A549 (cell line): ENCODE results near the gene DXO. TPM values are rescaled to one million over a fixed set of nuclear protein-coding genes. Genes with fewer than 3 reads are reported as not detected.

ENCODE experiments used
- ATAC-seq, 2 experiments: fragments of 200-7000 bp in 1 of 2; fragments of >200 bp in 1 of 2; cut with Nextera tagmentation in 1 of 2; cut with Tn5 transposase in 1 of 2; 3 replicates each; pipeline versions ENCODE4 v1.8.0 to v1.9.1; 2018 to 2020; ENCODE audit warnings: mild to moderate bottlenecking in 1 of 2, moderate library complexity in 1 of 2
- CTCF ChIA-PET: fragments of 300-600 bp; sonication (Branson Sonifier 250); formaldehyde crosslinking; extraction: SDS; loops from one replicate; lab custom pipeline; 2021; ENCODE audit warnings: antibody characterized with exemption, inconsistent platforms; lab: Yijun Ruan, JAX
- POLR2A ChIA-PET: fragments of 350-600 bp; formaldehyde crosslinking; extraction: SDS; loops from one replicate; lab custom pipeline; 2021; ENCODE audit warnings: antibody characterized with exemption, inconsistent platforms; lab: Yijun Ruan, JAX
- DNase-seq, 2 experiments: peaks; one replicate each; pipeline versions ENCODE4 v3.0.0 to v3.0.0-alpha.2; 2011 to 2016; ENCODE audit warnings: low read depth in 1 of 2, low spot score in 1 of 2
- FAIRE-seq: peaks from 2 replicates; lab custom pipeline; 2011; peaks lifted over from hg19 to GRCh38; lab: Jason Lieb, UNC
- H3K27ac ChIP-seq, 2 experiments: fragments of >200 bp; sonication (Bioruptor Twin); formaldehyde crosslinking; 3 replicates each; pipeline ENCODE4 v1.5.1; 2016 to 2017
- H3K4me1 ChIP-seq: fragments of >200 bp; sonication (Bioruptor Twin); formaldehyde crosslinking; 3 replicates; pipeline ENCODE4 v1.6.1; 2016
- H3K4me2 ChIP-seq: fragments of >200 bp; sonication (Bioruptor Twin); formaldehyde crosslinking; 3 replicates; pipeline ENCODE4 v1.6.1; 2016
- H3K4me3 ChIP-seq: fragments of >200 bp; sonication (Bioruptor Twin); formaldehyde crosslinking; 3 replicates; pipeline ENCODE4 v1.5.1; 2016
- H3K9me3 ChIP-seq: fragments of >200 bp; sonication (Bioruptor Twin); formaldehyde crosslinking; 3 replicates; pipeline ENCODE4 v1.6.1; 2016
- BCL3 ChIP-seq: fragments of >200 bp; sonication (Bioruptor Twin); formaldehyde crosslinking; IDR thresholded peaks from 3 replicates; pipeline ENCODE4 v1.6.1; 2016
- CBX8 ChIP-seq: fragments of 200-600 bp; sonication (generic); IDR thresholded peaks from 2 replicates; pipeline ENCODE4 v1.6.1; 2016
- CEBPB ChIP-seq, 2 experiments: fragments of >200 bp in 1 of 2; sonication (Bioruptor Twin) in 1 of 2; formaldehyde crosslinking in 1 of 2; IDR thresholded peaks; 2 replicates each; pipeline ENCODE4 v1.6.1; 2012 to 2016
- CHD2 ChIP-seq: fragments of 150-350 bp; IDR thresholded peaks from 2 replicates; pipeline ENCODE4 v1.6.1; 2014; ENCODE audit warnings: low read length; ENCODE audit not compliant: partially characterized antibody
- EHMT2 ChIP-seq: fragments of 200-600 bp; sonication (generic); IDR thresholded peaks from 2 replicates; pipeline ENCODE4 v1.6.1; 2016; ENCODE audit warnings: antibody characterized with exemption, low read depth, mild to moderate bottlenecking, moderate library complexity
- ELK1 ChIP-seq: fragments of 150-350 bp; IDR thresholded peaks from 2 replicates; pipeline ENCODE4 v1.6.1; 2014; ENCODE audit warnings: low read depth, mild to moderate bottlenecking, low read length
- GATA3 ChIP-seq: IDR thresholded peaks from 2 replicates; pipeline ENCODE4 v1.6.1; 2012; ENCODE audit warnings: borderline replicate concordance
- HEYL ChIP-seq: fragments of 250-450 bp; sonication (Bioruptor Pico); IDR thresholded peaks from 2 replicates; pipeline ENCODE4 v1.8.0; 2021; ENCODE audit warnings: mild to moderate bottlenecking, moderate library complexity
- HOXB5 ChIP-seq: fragments of 250-450 bp; sonication (Bioruptor Pico); IDR thresholded peaks from 2 replicates; pipeline ENCODE4 v1.5.0; 2020; ENCODE audit warnings: mild to moderate bottlenecking, moderate library complexity
- JUN ChIP-seq, 2 experiments: fragments of >200 bp; sonication (Bioruptor Twin); formaldehyde crosslinking; IDR thresholded peaks; 2 replicates in 1 of 2; 3 replicates in 1 of 2; pipeline ENCODE4 v1.6.1; 2016 to 2017
- JUNB ChIP-seq: fragments of >200 bp; sonication (Bioruptor Twin); formaldehyde crosslinking; IDR thresholded peaks from 2 replicates; pipeline ENCODE4 v1.6.1; 2016
- KDM5A ChIP-seq: fragments of 200-600 bp; sonication (generic); IDR thresholded peaks from 2 replicates; pipeline ENCODE4 v1.6.1; 2016; ENCODE audit warnings: antibody characterized with exemption, mild to moderate bottlenecking
- NPAS2 ChIP-seq: fragments of 250-450 bp; sonication (Bioruptor Pico); IDR thresholded peaks from 2 replicates; pipeline ENCODE4 v1.8.0; 2022; ENCODE audit warnings: mild to moderate bottlenecking, moderate library complexity, borderline replicate concordance
- PHF8 ChIP-seq: fragments of 200-600 bp; sonication (generic); IDR thresholded peaks from 2 replicates; pipeline ENCODE4 v1.6.1; 2016; ENCODE audit warnings: low read depth, mild to moderate bottlenecking, antibody characterized with exemption, moderate library complexity, borderline replicate concordance
- POLR2A ChIP-seq: IDR thresholded peaks from 2 replicates; pipeline ENCODE4 v1.6.1; 2012; ENCODE audit warnings: mild to moderate bottlenecking, low read length
- RARB ChIP-seq: fragments of 250-450 bp; sonication (Bioruptor Pico); IDR thresholded peaks from 2 replicates; pipeline ENCODE4 v1.8.0; 2021; ENCODE audit warnings: mild to moderate bottlenecking, moderate library complexity
- RFX5 ChIP-seq: fragments of 450-650 bp; IDR thresholded peaks from 2 replicates; pipeline ENCODE4 v1.7.1; 2014; ENCODE audit warnings: antibody characterized with exemption, mild to moderate bottlenecking, moderate library complexity
- TFCP2L1 ChIP-seq: fragments of 250-450 bp; sonication (Bioruptor Pico); IDR thresholded peaks from 2 replicates; pipeline ENCODE4 v1.5.0; 2021; ENCODE audit warnings: mild to moderate bottlenecking
- USF2 ChIP-seq: fragments of 450-650 bp; IDR thresholded peaks from 2 replicates; pipeline ENCODE4 v1.6.1; 2014; ENCODE audit warnings: antibody characterized with exemption
- ZC3H11A ChIP-seq: fragments of 450-650 bp; IDR thresholded peaks from 2 replicates; pipeline ENCODE4 v1.6.1; 2014; ENCODE audit warnings: antibody characterized with exemption, mild to moderate bottlenecking
- ZFP36 ChIP-seq: fragments of 450-650 bp; IDR thresholded peaks from 2 replicates; pipeline ENCODE4 v1.6.1; 2014; ENCODE audit warnings: borderline replicate concordance; ENCODE audit not compliant: partially characterized antibody
- ZNF302 ChIP-seq: fragments of 250-450 bp; sonication (Bioruptor Pico); IDR thresholded peaks from 2 replicates; pipeline ENCODE4 v1.9.0; 2021; ENCODE audit warnings: inconsistent platforms, mild to moderate bottlenecking, moderate library complexity
- ZSCAN20 ChIP-seq: fragments of 250-450 bp; sonication (Bioruptor Pico); IDR thresholded peaks from 2 replicates; pipeline ENCODE4 v1.8.0; 2022; ENCODE audit warnings: mild to moderate bottlenecking, moderate library complexity
- WGBS: methylation state at CpG from one replicate; pipeline ENCODE4 v1.1.6; 2017; ENCODE audit errors: missing lambda C conversion rate; 5-methylcytosine and 5-hydroxymethylcytosine counted together
- polyA plus RNA-seq, 4 experiments: library from polyadenylated mRNA; depleted of rRNA in 3 of 4; stranded (reverse); fragments of >200 nt; fragmentation: RNase III in 1 of 4; extraction: RNeasy Plus Mini Kit Qiagen cat#74134 plus additional on column Dnase treatment in 1 of 4; gene quantifications; 2 replicates in 3 of 4; 3 replicates in 1 of 4; pipeline ENCODE4 v1.2.3, GENCODE V29; 2011 to 2017
- TF ChIP-seq, protein P1 (sequence below): IDR thresholded peaks from 2 replicates; pipeline ENCODE4 v1.6.1; 2012

DXO gene
- polyA plus RNA-seq, 2 of the 4 experiments (the other 2 are of a cell fraction) = 12.7 to 15.6 TPM

DNA sequence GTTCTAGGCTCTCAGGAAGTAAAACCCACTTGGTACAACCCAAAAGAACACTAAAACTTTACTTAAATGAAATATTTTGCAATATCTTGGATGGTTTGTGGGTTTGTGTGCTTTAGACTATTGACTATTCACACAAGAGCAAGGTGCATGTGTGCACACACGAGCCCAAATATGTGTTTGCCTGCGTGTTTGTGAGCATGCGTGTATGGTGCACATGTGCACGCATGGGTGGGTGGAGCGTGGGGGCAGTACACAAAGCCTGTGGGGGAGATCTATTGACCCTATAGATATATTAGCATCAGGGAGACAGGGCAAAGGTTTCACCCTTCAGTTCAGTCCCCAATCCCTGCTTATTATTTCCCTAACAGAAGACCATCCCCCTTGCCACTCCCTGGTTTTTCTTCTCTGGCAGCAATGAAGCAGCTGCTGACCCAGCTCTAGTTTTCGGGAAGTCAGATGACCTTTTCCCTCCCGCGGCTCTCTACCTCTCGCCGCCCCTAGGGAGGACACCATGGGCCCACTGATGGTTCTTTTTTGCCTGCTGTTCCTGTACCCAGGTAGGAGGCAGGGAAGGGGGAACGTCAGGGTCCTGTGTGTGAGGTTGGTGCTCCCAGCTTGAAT lies 44.6 kb downstream of the DXO start, which contains the start of gene C2 (continued):
- TF ChIP-seq CEBPB (IDR thresholded peaks at IDR 0.05) = no peak
- TF ChIP-seq USF2 = no peak
- TF ChIP-seq PHF8 = no peak
- TF ChIP-seq ZNF302 (CRISPR knock-in tag) = no peak
- TF ChIP-seq TFCP2L1 (CRISPR knock-in tag) = no peak
- TF ChIP-seq, protein P1, sequence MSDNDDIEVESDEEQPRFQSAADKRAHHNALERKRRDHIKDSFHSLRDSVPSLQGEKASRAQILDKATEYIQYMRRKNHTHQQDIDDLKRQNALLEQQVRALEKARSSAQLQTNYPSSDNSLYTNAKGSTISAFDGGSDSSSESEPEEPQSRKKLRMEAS = no peak
- no peak for TF ChIP-seq JUN (IDR thresholded peaks at IDR 0.05)
- no peak for TF ChIP-seq RFX5
- no peak for TF ChIP-seq HOXB5 (CRISPR knock-in tag)
- no peak for TF ChIP-seq GATA3
- no peak for TF ChIP-seq ZSCAN20 (CRISPR knock-in tag)
- no peak for TF ChIP-seq HEYL (CRISPR knock-in tag)

DNA sequence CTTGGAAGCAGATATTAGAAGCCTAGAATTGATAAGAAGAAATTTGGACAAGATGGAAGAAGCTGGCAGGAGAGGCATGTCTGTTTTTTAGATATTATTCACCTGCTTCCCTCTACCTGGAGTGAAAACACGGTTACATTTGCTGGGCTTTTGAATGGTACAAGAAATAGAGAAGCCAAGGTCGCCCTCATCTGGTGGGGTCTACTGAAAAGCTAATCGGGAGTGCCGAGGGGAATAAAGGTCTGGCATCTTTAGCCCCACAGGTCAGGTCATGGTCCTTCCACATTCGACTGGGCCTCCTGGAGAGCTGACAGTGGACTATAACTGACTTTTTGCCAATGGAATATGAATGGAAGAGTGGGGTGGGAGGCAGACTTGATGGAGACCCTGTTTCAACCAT lies 49.0 kb downstream of the DXO start:
- Histone ChIP-seq H3K9me3 (peaks cover 3% of the 10 kb centered on the region; the same call in 1 of the 3 replicates), H3K27ac (no peak overlapping the region), H3K4me1 (peaks cover 14% of the 10 kb centered on the region), H3K4me2 (no peak overlapping the region), H3K4me3 (no peak overlapping the region)
- POLR2A ChIA-PET = no interaction called here
- WGBS = 21% methylated on average over 5 of the region's 5 CpGs
- FAIRE-seq (no peak), ATAC-seq (peak in 1 of 2 experiments; percentile 52; a peak in 1 of 6 replicates), DNase-seq (no peak)
- CTCF ChIA-PET = interaction anchor here (0.8 to 4.9 kb wide), 3 partner anchors 20 to 85 kb away, joined by 3 to 24 read pairs (median 3); no protein-coding TSS in a partner anchor
- no peak for TF ChIP-seq ELK1
- TF ChIP-seq BCL3 = no peak
- TF ChIP-seq NPAS2 = no peak
- no peak for TF ChIP-seq JUNB
- TF ChIP-seq CBX8 = no peak
- TF ChIP-seq HEYL (CRISPR knock-in tag) = no peak
- no peak for TF ChIP-seq RARB (CRISPR knock-in tag)
- no peak for TF ChIP-seq PHF8
- no peak for TF ChIP-seq EHMT2
- no peak for TF ChIP-seq CHD2
- TF ChIP-seq HOXB5 (CRISPR knock-in tag) = no peak
- TF ChIP-seq POLR2A = no peak
- no peak for TF ChIP-seq CEBPB (IDR thresholded peaks at IDR 0.05)
- TF ChIP-seq ZFP36 = no peak
- TF ChIP-seq GATA3 = no peak
- TF ChIP-seq ZC3H11A = no peak
- TF ChIP-seq KDM5A = no peak
